GM12801 (cell line): ENCODE results near the gene CACNB1.

Experiments
- CTCF ChIP-seq: IDR thresholded peaks from one replicate; pipeline ENCODE4 v1.5.1; 2011; ENCODE audit warnings: control low read depth; ENCODE audit not compliant: insufficient read length; ENCODE audit errors: extremely low read depth

Gene CACNB1

DNA sequence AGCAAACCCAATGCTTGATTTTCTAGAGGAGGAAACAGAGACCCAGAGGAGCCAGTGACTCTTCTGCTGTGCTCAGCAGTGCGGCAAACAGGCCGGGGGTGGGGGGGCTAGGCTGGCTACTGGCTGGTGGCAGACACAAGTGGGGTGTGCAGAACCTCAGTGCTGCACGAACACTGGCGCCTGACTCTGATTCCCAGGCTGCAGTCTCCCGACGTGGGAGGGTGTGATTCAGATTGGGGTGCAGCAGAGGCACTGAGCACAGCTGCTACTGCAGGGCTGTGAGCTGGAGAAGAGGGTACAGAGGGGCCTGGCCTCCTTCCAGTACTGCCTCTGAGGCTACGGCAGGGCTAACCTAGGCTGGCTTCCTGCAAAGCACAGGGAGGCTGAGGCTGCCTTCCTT is 10.7 kb upstream of the CACNB1 start:
- no peak for TF ChIP-seq CTCF

DNA sequence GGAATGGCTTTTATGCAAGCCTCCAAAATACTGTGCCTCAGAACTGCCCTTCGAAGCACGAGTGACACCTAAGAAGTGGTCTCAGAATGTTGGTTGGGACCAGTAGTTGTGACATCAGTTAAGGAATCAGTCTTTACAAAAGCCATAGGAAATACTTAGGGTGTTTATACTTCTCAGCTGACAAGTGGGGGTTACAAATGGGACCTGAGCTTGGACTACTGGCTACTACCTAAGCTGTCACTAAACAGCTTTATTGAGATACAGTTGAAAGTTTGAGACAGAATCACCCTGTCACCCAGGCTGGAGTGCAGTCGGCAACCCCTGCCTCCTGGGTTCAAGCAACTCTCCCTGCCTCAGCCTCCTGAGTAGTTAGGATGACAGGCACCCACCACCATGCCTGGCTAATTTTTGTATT is 7.7 kb upstream of the CACNB1 start:
- TF ChIP-seq CTCF = no peak

GRCh38 chr17:39204245-39204644 is 6.8 kb upstream of the CACNB1 start:
- no peak for TF ChIP-seq CTCF

- no peak for TF ChIP-seq CTCF
These were observed 3.6 kb upstream of the CACNB1 start for GRCh38 chr17:39200957-39201510.

GRCh38 chr17:39200070-39200879 is 2.8 kb upstream of the CACNB1 start, which contains the start of gene RPL19:
RPL19 (plus strand) TSS chr17:39200283; CDS start chr17:39200345, 62 bp downstream.
- no peak for TF ChIP-seq CTCF

DNA sequence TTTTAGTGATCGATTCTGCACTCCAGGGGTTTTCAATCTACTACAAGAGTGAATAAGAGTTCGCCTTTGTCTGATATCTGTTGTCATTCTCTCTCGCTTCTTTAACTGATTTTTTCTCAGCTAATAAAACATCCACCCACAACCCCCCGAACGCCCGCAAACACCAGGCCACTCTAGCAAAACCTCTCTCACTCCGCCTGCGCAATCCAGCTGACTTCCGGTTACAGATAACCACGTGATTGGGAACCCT is 2.3 kb upstream of the CACNB1 start:
- no peak for TF ChIP-seq CTCF

- no peak for TF ChIP-seq CTCF
These were observed 707 bp upstream of the CACNB1 start for GRCh38 chr17:39198186-39198566.
